ENCODE measurements around the gene ACSS3.
"Not testable (repeated sequence)": the region's sequence is repeated elsewhere in the genome, so short reads cannot be mapped to it uniquely, and the experiment has no call there.

ACSS3 gene

GRCh38 chr12:81077686-81078441 is at the start of gene ACSS3:
TSS of gene ACSS3 (plus strand) at chr12:81078079. CDS start at chr12:81078121, 42 bp downstream.
- peak; percentile 83 for DNase-seq

GRCh38 chr12:81034926-81035325 is 43.0 kb upstream of the ACSS3 start:
- no peak for DNase-seq

- peak; percentile 24 for DNase-seq
Observed at GRCh38 chr12:81039231-81039630, 38.6 kb upstream of the ACSS3 start.

GRCh38 chr12:81043979-81044740 is 33.7 kb upstream of the ACSS3 start:
- DNase-seq: no peak

- DNase-seq: not testable (repeated sequence)
Observed at GRCh38 chr12:81064971-81065370, 12.9 kb upstream of the ACSS3 start.

GRCh38 chr12:81070846-81071245 is 7.0 kb upstream of the ACSS3 start:
- peak; percentile 37 for DNase-seq

GRCh38 chr12:81075539-81075938 is 2.3 kb upstream of the ACSS3 start:
- DNase-seq: peak; percentile 23

- peak; percentile 87 for DNase-seq
Observed at GRCh38 chr12:81077329-81077685, 572 bp upstream of the ACSS3 start.

GRCh38 chr12:81078469-81079196 is 754 bp downstream of the ACSS3 start:
- DNase-seq: peak; percentile 88

GRCh38 chr12:81079280-81080076 is 1.6 kb downstream of the ACSS3 start:
- peak; percentile 60 for DNase-seq

GRCh38 chr12:81080431-81080983 is 2.6 kb downstream of the ACSS3 start:
- no peak for DNase-seq

- DNase-seq: no peak
Observed at GRCh38 chr12:81081726-81082125, 3.8 kb downstream of the ACSS3 start.

GRCh38 chr12:81083018-81083417 is 5.1 kb downstream of the ACSS3 start:
- no peak for DNase-seq

GRCh38 chr12:81083906-81084513 is 6.1 kb downstream of the ACSS3 start:
- peak; percentile 25 for DNase-seq

GRCh38 chr12:81084811-81085350 is 7.0 kb downstream of the ACSS3 start:
- DNase-seq: peak; percentile 30

- peak; percentile 34 for DNase-seq
Observed at GRCh38 chr12:81085832-81086231, 8.0 kb downstream of the ACSS3 start.

- DNase-seq: peak; percentile 82
Observed at GRCh38 chr12:81086342-81086741, 8.5 kb downstream of the ACSS3 start.

GRCh38 chr12:81088221-81088620 is 10.3 kb downstream of the ACSS3 start:
- DNase-seq: no peak

- DNase-seq: no peak
Observed at GRCh38 chr12:81089412-81089811, 11.5 kb downstream of the ACSS3 start.

GRCh38 chr12:81092053-81092452 is 14.2 kb downstream of the ACSS3 start:
- DNase-seq: no peak

GRCh38 chr12:81094718-81095360 is 17.0 kb downstream of the ACSS3 start:
- no peak for DNase-seq

Measured in DMS53 (cell line).